Activated T-cell treated with anti-CD3 and anti-CD28 coated beads for 24 hours (primary cell): ENCODE results near the gene RSRC1.
"Not testable (repeated sequence)": the region's sequence is repeated elsewhere in the genome, so short reads cannot be mapped to it uniquely, and the experiment has no call there.

Experiments used
- DNase-seq: peaks from one replicate; pipeline ENCODE4 v3.0.0-alpha.2; 2020; ENCODE audit warnings: low read depth

The RSRC1 gene

GRCh38 chr3:158101335-158102241, 8.3 kb upstream of the RSRC1 start:
- DNase-seq: no peak

DNA sequence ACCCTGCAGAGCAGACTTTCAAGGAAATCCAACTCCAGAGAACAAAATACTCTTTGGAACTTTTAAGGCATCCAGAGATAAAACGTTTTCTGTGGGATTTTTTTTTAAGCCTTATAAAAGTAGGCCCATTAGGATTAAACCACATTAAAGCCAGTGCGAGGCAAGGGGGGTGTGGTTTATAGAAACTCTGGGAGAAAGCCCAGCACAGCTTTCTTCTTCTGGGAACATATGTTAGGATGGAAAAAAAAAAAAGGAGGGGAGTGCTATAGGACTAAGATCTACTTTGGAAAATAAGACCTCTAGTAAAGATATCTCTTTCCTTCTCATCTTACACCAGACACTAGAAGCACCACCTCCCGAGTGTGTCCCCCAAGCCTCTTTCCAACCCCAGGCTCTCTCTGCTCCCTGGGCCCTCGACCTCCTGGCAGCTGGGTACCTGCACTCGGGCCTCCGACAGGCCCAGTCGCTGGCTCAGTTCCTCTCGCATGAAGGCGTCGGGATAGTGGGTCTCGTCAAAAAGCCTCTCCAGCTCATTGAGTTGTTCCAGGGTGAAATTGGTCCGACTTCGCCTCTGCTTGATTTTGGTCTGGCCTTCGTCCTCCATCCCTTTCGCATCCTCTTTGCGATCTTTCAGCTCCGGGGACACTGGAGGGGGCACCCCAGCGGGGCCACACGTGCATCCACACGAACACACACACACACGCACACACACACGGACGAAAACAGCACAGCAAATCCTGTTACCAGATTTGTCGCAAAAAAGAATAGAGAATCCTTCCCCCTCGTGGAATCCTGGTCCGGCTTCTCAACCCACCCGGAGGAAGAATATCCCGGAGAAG, 7.4 kb upstream of the RSRC1 start:
- DNase-seq: no peak

DNA sequence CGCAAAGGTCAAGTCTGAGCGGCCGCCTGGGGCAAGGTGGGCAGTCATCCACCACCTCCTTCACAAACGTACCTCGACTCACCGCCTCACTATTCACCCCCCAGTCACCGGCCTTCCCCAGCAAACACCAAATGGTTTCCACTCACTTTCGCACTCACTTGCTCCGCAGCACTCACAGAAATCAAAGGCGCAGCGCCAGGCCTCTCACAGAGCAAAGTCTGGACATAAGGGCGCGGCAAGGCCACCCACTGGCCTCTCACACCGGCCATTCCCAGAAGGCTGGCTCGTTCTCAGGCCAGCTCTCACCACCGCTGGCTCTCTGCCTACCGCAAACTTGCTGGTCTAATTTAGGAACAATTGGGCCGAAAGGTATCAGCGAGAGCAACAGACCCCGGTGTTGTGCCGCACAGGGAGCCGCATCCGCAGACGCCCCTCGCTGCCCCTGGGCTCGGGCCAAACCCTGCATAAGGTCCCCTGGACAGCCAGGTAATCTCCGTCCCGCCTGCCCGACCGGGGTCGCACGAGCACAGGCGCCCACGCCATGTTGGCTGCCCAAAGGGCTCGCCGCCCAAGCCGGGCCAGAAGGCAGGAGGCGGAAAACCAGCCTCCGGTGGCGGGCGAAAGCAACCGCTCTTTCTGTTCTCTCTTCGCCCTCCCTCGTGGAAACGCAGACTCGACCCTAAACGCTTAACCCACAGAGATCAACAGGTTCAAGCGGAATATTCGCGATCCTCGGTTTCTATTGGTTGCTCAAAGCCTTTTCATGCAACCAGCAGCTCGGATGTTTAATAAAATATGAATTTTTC, 6.6 kb upstream of the RSRC1 start:
- no peak for DNase-seq

DNA sequence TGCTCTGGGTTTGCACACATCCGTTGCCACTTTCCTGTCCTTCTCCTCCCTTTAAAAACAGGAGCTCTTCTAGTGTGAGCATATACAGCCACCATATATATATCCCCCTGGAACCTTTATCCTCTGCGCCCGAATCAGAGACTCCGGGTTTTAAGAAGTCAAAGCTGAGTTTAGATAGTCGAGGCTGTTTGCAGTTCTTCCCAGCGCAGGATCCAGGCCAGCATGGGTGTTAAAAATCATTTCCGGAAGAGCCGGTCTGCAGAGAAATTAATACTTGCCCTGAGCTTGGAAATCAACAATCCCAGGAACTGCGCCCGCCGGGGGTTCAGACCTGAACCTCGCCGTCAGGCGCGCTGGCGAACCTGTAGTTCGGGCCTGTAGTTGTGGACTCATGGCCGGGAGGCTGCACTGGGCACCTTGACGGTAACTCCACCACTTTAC, 6.0 kb upstream of the RSRC1 start:
- no peak for DNase-seq

DNA sequence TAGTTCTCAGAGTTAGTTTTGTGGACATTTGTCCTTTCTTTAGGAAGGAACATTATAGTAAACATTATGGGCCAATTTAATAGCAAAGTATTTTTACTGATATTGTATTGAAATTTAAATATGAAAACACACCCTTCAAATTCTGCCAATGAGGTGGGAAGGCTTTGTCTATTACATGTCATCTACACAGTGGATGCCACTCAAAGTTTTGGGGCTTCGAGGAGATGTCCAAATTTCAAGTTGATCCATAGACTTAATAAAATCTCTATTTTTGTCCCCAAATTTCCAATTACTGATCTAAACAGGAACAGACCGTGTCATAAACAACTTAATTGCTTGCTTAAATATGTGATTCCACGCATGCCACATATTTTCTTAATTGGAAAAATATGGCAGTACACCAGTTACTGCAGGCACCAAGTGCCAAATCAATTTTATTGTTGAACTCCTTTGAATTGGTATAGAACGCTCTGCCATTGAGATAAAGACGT, 5.4 kb upstream of the RSRC1 start:
- DNase-seq: no peak

DNA sequence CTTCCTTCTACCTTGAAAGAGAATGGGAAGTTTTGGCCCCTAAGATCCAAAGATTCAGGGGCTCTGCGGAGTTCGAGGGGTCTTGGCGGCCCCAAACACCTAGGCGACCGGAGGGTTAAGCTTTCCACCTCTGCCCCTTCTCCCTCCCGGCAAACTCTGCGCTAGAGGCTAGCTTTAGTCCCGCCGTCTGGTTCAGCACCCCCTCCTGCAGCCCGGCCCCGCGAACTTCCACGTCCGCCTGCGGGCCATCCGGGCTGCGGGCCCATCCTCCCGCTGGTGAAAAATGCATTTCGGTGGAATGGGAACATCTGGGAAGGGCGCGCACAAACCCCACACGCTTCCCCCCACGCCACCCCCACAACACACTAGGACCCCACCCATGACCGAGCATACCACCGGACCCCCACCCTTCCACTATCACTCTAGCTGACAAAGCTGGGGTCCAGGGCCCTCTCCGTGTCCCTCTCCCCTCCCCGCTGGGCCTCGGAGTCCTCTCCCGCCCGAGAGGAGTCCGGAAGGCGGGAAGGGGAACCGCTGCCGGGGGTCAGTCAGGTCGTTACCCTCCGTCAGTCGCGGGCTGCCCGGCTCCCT, 4.7 kb upstream of the RSRC1 start:
- DNase-seq: no peak

- DNase-seq: no peak
Observed at GRCh38 chr3:158105710-158106253, 4.1 kb upstream of the RSRC1 start.

DNA sequence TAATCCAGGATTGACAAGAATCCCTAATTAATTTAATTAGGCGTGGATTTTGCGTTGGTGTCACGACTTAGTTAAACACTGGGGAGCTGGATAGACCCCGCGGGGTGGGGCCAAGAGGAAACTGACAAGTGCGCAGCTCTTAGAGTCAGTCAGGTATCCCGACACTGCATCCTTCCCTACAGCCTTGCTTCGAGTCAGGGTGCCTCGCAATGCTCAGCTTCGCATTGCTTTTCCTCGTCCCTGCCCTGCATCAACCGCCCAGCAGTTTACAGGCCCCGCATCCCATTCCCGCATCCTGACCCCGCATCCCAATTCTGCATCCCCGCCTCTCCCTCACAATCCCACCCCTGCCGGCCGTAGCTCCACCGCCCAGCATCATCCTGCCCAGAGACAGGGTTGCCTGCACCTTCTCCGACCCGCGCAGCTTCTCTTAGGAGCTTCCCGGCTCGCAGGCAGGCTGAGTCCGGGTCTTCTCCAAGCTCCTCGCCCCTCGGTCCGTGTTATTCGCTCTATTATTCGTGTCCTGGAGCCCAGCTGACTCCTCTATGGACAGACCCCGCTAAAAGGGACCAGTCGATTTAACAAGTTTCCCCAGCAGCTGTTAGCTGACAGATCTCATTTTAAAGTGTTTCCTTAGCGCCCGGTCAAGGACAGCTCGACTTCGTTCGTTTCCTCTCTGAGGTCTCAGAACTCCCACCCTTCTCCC, 3.0 kb upstream of the RSRC1 start:
- DNase-seq: no peak

DNA sequence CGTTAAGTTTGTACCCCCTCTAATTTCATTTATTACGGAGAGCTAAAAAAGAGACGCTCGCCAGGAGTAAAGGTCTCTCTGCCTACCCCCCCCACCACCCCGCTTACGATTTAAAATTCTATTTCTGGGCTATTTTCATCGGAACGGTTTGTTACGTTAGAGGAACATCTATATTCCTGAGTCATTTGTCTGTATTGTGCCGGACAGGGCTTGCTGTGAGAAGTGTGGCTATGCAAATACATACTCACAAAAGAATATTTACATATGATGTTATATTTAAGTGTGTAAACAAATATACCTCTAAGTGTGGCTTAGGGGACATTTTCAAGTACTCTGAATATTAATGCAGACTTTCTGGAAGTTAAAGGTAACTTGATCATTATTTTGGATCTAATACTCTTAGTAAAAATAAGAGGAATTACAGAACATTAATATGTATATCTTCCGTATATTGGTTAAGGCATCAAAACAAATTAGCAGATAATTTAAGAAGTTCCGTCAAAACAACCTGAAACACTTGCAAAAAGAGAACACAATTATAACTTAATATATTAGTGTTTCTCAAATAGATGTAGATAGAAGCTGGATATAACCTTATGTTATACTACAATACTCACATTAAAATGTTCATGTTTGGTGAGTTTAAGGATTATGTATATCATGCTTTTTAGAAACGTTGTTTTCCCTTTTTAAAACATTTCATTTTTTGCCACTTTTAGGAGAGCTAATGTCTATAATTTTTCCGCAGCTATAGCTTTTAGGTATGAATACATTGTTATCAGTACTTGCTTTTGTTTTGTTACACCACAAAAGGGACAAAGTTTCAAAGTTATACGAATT, 2.1 kb upstream of the RSRC1 start:
- no peak for DNase-seq

- DNase-seq: no peak
Observed at GRCh38 chr3:158108445-158108985, 1.4 kb upstream of the RSRC1 start.

DNA sequence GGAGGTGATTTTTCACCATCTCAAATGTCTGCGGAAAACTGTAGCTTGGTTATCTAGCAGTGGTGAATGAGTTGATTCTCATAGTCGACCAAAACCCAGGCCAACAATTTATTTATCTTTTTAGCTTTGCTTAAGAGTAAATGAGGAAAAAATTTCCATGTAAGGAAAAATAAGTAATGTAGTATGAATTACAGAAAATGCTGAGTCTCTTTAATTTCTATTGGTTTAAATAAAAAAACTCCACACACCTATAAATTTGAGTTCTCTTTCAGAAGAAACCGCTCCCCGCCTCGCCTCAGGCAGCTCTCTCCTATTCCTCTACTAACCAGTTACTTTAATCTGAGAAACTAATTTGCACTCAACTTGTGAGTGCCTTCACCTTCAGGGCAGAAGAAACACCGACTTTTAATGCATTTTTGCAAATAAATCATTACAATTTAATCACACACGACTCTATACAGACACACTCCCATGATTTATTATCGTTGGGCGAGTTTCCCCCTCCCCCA, 540 bp upstream of the RSRC1 start:
- DNase-seq: no peak

GRCh38 chr3:158110658-158111018, 749 bp downstream of the RSRC1 start:
- no peak for DNase-seq

GRCh38 chr3:158111861-158112260, 2.0 kb downstream of the RSRC1 start:
- no peak for DNase-seq

DNA sequence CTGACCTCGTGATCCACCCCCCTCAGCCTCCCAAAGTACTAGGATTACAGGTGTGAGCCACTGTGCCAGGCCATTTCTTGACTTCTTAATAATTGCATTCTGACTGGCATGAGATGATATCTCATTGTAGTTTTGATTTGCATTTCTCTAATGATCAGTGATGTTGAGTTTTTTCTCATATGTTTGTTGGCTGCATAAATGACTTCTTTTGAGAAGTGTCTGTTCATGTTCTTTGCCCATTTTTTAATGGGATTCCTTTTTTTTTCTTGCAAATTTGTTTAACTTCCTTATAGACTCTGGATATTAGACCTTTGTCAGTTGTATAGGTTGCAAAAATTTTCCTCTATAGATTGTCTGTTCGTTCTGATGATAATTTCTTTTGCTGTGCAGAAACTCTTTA, 3.7 kb downstream of the RSRC1 start:
- not testable (repeated sequence) for DNase-seq

DNA sequence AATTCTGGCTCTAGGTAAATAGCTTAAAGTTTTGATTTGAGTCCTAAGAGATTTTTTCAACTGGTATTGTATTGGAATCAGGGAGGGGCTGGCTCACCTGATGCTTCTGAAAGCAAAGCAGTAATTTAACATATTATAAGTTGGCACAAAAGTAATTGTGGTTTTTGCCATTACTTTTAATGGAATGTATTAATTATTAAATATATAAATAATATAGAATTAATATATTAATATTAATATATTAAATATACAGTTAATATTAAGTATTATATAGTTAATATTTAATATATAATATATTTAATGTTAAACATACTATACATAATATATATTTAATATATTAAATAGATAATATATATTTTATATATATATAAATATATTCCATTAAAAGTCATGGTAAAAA, 10.4 kb downstream of the RSRC1 start:
- no peak for DNase-seq

GRCh38 chr3:158121295-158121694, 11.4 kb downstream of the RSRC1 start:
- DNase-seq: no peak

DNA sequence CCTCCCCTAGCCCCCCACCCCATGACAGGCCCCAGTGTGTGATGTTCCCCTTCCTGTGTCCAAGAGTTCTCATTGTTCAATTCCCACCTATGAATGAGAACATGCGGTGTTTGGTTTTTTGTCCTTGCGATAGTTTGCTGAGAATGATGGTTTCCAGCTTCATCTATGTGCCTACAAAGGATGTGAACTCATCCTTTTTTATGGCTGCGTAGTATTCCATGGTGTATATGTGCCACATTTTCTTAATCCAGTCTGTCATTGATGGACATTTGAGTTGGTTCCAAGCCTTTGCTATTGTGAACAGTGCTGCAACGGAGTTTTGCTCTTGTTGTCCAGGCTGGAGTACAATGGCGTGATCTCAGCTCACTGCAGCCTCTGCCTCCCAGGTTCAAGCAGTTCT, 12.8 kb downstream of the RSRC1 start:
- not testable (repeated sequence) for DNase-seq

- DNase-seq: no peak
Observed at GRCh38 chr3:158127250-158128219, 17.6 kb downstream of the RSRC1 start.
